HT1080 (cell line): Measurements from ENCODE around the gene BBIP1. TPM values are rescaled to one million over a fixed set of nuclear protein-coding genes. Genes with fewer than 3 reads are reported as not detected.

Experiments used
- DNase-seq: peaks from one replicate; pipeline ENCODE4 v3.0.0-alpha.2; 2015; ENCODE audit warnings: low read depth
- total RNA-seq: library from RNA; depleted of rRNA; stranded (reverse); fragments of >200 nt; shearing (Covaris generic); gene quantifications from 2 replicates; pipeline ENCODE4 v1.2.3, GENCODE V29; 2014

Gene BBIP1
- total RNA-seq, 1 experiment from 2014 or later, result 43.1 TPM

- DNase-seq, result no peak
These were observed 55.0 kb downstream of the BBIP1 start for GRCh38 chr10:110863956-110864355.

GRCh38 chr10:110863361-110863760, 55.6 kb downstream of the BBIP1 start:
- DNase-seq, result no peak

- no peak for DNase-seq
These were observed 56.0 kb downstream of the BBIP1 start for GRCh38 chr10:110862961-110863360.

GRCh38 chr10:110861930-110862649, 56.9 kb downstream of the BBIP1 start:
- DNase-seq, result peak; percentile 33

- no peak for DNase-seq
These were observed 57.5 kb downstream of the BBIP1 start for GRCh38 chr10:110861476-110861875.

GRCh38 chr10:110860576-110861241, 58.3 kb downstream of the BBIP1 start:
- no peak for DNase-seq

DNA sequence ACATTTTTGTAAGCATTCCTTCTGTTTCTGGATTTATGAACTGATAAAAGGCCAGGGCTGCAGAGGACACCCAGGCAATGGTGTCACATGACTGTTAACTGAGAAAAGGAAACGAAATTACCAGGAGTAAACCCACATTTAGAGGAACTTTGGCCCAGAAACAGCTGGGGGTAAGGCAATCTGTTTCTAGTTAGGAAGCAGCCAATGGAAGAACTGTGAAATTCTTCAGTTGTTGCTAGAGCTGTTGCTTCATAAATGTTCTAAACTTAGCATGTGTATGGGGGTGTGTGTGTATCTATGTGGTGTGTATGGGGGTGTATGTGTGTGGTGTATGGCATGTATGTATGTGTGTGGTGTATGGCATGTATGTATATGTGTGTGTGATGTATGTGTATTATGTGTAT, 59.0 kb downstream of the BBIP1 start:
- no peak for DNase-seq

- no peak for DNase-seq
These were observed 59.6 kb downstream of the BBIP1 start for GRCh38 chr10:110859206-110859972.

- DNase-seq, result no peak
These were observed 60.6 kb downstream of the BBIP1 start for GRCh38 chr10:110858297-110858934.

- DNase-seq, result no peak
These were observed 61.5 kb downstream of the BBIP1 start for GRCh38 chr10:110857265-110858171.

- DNase-seq, result no peak
These were observed 64.9 kb downstream of the BBIP1 start for GRCh38 chr10:110853921-110854605.

GRCh38 chr10:110852947-110853346, 66.0 kb downstream of the BBIP1 start:
- DNase-seq, result no peak

DNA sequence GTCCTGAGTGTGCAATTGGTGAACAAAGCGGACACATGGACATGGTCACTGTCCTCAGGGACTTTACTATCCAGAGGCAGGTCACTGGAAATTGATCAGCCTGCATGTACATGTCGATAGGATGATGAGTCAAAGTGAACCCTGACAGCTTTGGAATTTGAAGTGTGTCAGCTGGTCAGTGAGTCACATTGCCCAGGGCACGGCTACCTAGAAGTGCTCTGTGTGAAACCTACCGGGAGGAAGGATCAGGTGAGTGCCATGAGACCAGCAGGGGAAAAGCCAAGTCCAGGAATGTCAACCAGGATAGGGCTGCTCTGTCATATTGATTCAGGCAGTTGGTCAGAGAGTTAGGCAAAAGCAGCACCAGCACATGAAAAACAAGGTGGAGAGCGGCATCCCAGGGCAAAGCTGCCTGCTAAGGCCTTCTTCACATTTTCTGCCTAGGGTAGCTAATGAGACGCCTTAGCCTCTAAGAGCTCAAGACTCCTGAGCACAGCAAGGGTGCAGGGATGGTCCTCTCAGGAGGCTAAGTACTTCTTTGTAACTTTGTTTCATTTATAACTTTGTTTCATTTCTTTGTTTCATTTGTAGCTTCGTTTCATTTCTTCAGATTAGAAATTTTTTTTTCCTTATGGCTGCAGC, 66.6 kb downstream of the BBIP1 start:
- DNase-seq, result peak; percentile 61

DNA sequence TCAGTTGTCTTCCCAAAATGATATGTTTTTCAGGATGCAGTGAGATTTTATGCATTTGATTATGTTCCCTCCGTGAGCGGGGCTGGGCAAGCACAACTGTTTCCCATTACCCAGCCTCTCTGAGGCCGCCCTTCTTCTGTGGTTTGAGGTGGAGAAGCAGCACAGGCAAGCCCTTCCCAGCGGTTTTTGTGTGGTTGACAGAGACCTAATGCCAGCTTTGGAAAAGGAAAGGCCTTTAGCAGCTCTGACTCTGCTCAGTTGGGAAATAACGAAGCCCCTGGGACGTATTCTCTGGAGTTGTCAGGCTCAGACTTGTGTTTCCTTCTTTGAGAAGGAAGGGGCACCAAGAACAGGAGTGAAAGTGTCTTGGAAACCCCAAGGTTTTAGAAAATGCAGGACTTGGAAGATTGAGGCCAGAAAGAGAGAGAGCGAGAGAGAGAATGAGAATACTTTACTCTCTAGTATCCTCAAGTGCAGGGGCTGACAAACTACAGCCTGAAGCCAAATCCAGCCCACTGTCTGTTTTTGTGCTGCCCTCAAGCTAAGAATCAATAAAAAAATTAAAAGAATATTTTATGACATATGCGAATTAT, 67.9 kb downstream of the BBIP1 start:
- DNase-seq, result no peak

DNA sequence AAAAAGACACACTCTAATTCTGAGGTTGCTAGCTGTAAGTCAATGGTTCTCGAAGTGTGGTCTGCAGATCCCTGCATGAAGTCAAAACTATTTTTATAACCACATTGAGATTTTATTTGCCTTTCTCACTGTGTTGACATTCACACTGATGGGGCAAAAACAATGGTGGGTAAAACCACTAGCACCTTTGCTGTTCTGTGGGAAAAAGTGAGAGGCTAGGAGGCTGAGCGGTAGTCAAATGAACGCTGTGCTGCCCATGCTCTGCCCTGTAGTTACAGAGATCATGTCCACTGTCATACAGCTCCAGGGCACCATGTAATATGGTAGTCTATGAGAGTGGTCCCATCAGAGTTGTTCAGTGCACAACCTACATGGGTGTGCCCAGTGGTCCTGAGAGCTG, 68.9 kb downstream of the BBIP1 start:
- no peak for DNase-seq
